ENCODE results near the gene ZNF143.

GRCh38 chr11:9459667-9460321 lies 1.0 kb upstream of the ZNF143 start:
- TF ChIP-seq CTCF (IDR thresholded peaks at IDR 0.05): no peak
- no peak for TF ChIP-seq POLR2A (IDR thresholded peaks at IDR 0.05)

All from right lobe of liver (tissue), 4 donors.